ENCODE data around the gene BCL2L15.

DNA sequence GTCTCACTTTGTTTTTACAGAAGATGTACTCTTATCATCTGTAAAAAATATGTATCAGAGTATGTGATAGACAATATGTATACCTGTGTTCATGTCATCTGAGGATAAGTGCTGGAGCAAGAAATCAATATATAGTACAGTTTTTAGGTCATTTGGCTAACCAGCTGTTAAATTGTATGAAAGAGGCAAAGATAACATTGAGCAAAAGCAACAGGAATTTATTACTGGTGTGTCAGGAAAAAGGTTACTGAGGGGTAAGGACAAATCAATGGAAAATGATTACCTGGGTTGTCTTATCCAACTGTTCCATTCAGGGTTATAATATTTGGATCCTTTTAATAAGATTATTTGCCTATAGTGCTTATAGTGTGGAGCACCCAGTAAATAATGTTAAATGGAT, 46.6 kb upstream of the BCL2L15 start:
- TF ChIP-seq, protein P1, sequence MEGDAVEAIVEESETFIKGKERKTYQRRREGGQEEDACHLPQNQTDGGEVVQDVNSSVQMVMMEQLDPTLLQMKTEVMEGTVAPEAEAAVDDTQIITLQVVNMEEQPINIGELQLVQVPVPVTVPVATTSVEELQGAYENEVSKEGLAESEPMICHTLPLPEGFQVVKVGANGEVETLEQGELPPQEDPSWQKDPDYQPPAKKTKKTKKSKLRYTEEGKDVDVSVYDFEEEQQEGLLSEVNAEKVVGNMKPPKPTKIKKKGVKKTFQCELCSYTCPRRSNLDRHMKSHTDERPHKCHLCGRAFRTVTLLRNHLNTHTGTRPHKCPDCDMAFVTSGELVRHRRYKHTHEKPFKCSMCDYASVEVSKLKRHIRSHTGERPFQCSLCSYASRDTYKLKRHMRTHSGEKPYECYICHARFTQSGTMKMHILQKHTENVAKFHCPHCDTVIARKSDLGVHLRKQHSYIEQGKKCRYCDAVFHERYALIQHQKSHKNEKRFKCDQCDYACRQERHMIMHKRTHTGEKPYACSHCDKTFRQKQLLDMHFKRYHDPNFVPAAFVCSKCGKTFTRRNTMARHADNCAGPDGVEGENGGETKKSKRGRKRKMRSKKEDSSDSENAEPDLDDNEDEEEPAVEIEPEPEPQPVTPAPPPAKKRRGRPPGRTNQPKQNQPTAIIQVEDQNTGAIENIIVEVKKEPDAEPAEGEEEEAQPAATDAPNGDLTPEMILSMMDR (IDR thresholded peaks at IDR 0.05; ENCODE audit: low read length), result no peak
- TF ChIP-seq EZH2phosphoT487 (IDR thresholded peaks at IDR 0.05; ENCODE audit: low read length) (no peak), EZH2 (optimal IDR thresholded peaks at IDR 0.05; ENCODE audit: low read depth, low read length) (no peak)

Measured in MM.1S (cell line).